Jurkat, Clone E6-1 (cell line): ENCODE data around the gene CNOT4.
"Not testable (repeated sequence)": the region's sequence is repeated elsewhere in the genome, so short reads cannot be mapped to it uniquely, and the experiment has no call there.

Source experiments
- DNase-seq: peaks from one replicate; pipeline ENCODE4 v3.0.0-alpha.2; 2011; ENCODE audit warnings: low read depth, low spot score
- H3K4me3 ChIP-seq: 2 replicates; pipeline ENCODE4 v1.5.1; 2011; ENCODE audit warnings: mild to moderate bottlenecking, low read length, control low read depth, moderate library complexity

The CNOT4 gene

DNA sequence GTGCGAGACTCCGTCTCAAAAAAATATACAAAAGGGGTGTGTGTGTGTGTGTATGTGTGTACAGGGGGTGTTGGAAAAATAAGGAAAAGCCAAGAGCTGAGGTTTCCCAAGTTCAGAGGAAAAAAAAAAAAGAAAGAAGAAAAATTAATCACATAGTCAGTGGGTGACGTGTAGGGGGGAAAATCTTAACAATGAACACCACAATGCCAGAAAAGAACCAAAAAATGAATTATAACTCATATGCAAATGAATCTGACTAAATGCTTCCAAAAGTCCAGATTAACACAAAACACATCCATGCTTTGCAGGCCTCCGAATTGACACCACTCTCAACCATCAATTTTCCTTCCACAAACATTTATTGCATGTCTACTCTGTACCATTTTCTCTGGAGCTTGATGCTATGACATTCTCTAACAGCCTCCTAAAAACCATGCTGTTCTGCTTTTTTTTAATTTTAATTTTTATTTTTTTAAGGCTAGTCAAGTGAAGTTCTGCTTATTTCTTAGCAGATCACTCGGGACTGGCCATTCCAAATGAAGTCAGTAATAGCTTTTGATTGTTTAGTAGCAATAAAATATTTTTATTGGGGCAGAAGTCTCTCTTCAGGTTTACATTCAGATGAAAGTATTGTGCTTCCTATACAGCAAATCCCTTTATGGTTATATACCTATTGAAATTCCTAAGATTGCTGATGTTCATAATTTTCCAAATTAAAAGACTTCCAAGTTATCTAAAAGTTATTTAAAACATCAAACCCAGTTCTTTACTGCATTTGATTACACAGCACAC, 133.8 kb downstream of the CNOT4 start:
- H3K4me3 ChIP-seq, result no peak overlapping the region
- DNase-seq, result no peak

DNA sequence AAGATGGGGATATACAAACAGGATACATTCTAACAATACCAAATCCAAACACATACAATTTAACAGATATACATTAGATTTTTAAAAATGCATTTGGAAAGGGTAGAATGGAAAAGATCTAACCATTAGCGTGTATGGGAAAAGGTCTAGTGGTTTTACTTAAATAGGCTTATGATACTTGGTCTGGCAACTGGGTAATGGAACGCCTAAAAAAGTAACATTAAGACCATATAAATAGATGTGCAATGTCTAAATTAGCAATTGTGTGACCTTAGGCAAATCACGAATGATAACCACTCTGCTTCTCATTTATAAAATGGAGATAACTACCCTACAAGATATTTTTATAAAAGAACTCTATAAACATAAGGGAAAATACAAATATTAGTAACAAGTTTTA, 135.2 kb downstream of the CNOT4 start:
- H3K4me3 ChIP-seq, result no peak overlapping the region
- no peak for DNase-seq

- no peak overlapping the region for H3K4me3 ChIP-seq
- DNase-seq, result no peak
Observed at GRCh38 chr7:135372222-135372621, 137.7 kb downstream of the CNOT4 start.

DNA sequence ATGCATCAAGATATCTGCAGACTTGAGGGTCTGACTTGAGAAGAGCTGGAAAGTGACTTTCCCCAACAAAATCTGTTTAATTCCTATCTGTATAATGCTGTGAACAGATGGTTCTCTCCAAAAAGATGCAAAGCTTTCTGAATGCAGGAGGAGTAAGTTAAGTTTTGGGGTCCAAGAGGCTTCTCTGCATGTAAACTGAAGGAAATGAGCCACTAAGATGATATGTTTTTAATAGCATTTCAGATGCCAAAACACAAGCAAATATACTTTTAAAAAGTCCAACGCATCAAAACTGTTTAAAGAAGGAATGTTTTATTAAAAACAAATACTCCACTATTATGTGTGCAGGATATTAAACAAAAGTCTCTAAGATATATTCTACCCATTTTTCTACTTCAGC, 139.2 kb downstream of the CNOT4 start:
- H3K4me3 ChIP-seq, result no peak overlapping the region
- DNase-seq, result no peak

- no peak overlapping the region for H3K4me3 ChIP-seq
- no peak for DNase-seq
Observed at GRCh38 chr7:135369405-135369804, 140.5 kb downstream of the CNOT4 start.

GRCh38 chr7:135368416-135369186, 141.3 kb downstream of the CNOT4 start:
- no peak for DNase-seq
- no peak overlapping the region for H3K4me3 ChIP-seq

- DNase-seq, result no peak
Observed at GRCh38 chr7:135366843-135367508, 142.9 kb downstream of the CNOT4 start.

GRCh38 chr7:135365721-135366120, 144.2 kb downstream of the CNOT4 start:
- DNase-seq, result no peak
- no peak overlapping the region for H3K4me3 ChIP-seq

More at GRCh38 chr7:135366843-135367508, 142.9 kb downstream of the CNOT4 start:
- H3K4me3 ChIP-seq, result no peak overlapping the region

GRCh38 chr7:135364206-135364605, 145.7 kb downstream of the CNOT4 start:
- no peak overlapping the region for H3K4me3 ChIP-seq
- no peak for DNase-seq

DNA sequence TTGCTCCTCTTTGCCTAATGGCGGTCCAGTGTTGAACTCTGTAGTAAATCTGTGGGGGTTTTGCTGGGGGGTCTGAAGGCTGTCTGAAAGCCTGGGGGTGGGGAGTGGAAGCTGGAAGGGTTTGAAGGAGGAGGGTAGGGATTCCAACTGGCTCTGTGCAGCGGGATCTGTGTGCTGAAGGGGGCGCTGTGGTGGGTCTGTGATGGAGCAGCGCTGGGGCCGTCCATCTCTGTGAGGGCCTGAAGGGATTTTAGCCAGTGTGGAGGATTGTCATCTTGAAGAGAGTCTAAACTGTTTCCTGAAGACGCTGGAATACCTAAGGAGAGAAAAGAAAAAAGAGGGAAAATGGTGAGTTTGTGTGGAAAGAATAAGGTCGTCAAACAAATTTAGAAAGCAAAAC, 147.0 kb downstream of the CNOT4 start:
- H3K4me3 ChIP-seq, result no peak overlapping the region
- DNase-seq, result no peak

- no peak overlapping the region for H3K4me3 ChIP-seq
- no peak for DNase-seq
Observed at GRCh38 chr7:135361788-135362187, 148.1 kb downstream of the CNOT4 start.

GRCh38 chr7:135359615-135360014, 150.3 kb downstream of the CNOT4 start:
- no peak overlapping the region for H3K4me3 ChIP-seq
- no peak for DNase-seq

DNA sequence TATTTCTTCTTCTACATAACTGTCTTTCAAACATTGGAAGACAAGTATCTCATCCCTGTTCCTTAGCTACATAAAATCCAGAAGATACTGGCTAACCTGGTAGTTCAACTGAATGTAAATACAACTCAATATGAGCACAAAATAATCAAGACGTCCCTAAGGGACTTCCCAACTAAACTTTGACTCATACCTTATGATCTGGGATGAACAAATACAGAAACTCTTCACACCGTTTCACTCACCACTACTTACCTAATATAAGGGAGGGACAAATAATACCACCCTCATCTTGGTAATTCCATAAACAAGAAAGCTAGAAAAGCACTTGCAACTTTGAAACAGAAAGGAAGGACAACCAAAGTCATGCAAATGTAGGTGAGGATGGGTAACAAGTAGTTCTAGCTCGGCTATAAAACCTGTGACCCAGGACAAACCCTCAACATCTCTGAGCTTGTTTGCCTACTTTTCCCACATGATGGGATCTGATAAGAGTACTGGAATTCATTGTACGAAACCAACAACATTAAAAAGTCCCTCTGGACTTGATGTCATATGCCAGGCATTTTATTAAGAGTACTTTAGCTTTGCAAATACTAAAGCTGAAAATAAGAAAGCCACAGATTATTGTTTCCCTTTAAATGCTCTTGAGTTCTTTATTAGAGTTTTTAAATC, 154.4 kb downstream of the CNOT4 start:
- no peak overlapping the region for H3K4me3 ChIP-seq
- DNase-seq, result no peak

GRCh38 chr7:135353832-135354231, 156.1 kb downstream of the CNOT4 start:
- no peak overlapping the region for H3K4me3 ChIP-seq
- no peak for DNase-seq

- H3K4me3 ChIP-seq, result no peak overlapping the region
- DNase-seq, result no peak
Observed at GRCh38 chr7:135352285-135352684, 157.6 kb downstream of the CNOT4 start.

- DNase-seq, H3K4me3 ChIP-seq: not testable (repeated sequence)
Observed at GRCh38 chr7:135351070-135351469, 158.8 kb downstream of the CNOT4 start.

DNA sequence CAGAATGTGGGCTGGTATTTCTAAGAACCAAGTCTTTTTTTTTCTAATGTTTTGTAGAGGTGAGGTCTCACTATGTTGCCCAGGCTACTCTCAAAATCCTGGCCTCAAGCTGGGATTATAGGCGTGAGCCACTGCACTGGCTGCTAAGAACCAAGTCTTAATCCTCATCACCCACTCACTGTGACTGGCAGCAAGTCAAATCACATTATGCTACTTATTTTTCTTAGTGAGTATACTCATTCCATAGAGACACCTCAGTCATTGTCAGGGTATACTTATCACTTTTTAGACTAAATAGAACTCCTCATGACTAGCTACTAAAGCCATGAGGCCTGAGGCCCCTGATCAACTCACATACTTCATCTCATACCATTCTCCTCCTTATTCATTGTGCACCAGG, 160.2 kb downstream of the CNOT4 start:
- H3K4me3 ChIP-seq, result no peak overlapping the region
- no peak for DNase-seq

DNA sequence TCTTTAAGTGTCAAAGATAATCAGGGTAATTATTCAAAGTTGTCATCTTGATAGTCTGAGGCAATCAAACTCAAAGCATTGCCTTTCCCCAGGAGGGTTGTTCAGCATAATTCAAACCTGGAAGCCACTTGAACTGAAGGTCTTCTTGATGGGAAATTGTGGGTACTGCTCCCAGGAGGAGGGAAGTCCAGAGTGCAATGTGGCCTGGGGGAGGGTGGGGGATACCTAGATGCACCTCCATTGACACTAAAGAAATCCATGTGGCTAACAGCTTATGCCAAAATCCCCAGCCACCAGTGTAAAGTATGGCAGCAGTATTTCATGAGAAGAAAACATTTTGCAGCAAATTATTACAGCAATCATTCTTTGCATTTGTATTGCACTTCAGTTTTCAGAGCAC, 161.4 kb downstream of the CNOT4 start:
- H3K4me3 ChIP-seq, result no peak overlapping the region
- no peak for DNase-seq

DNA sequence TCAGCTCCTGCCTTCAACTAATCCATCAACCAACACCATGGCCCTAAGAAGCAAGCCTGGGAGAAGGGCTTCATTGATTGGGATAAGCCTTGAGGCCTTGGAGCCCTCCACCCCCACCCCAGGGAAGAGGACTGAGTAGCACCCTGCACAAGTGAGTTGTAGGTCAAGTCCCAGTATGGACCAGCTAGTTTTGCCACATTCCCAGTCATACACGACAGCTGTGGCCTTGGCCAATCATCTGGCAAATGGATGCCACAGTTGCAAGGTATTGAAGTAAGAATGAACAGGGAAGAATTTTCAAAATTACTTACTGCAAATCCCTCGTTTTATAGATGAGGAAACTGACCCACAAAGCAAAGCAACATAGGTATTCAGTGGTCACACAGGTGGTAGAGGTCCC, 166.5 kb downstream of the CNOT4 start:
- DNase-seq, result no peak
- no peak overlapping the region for H3K4me3 ChIP-seq

DNA sequence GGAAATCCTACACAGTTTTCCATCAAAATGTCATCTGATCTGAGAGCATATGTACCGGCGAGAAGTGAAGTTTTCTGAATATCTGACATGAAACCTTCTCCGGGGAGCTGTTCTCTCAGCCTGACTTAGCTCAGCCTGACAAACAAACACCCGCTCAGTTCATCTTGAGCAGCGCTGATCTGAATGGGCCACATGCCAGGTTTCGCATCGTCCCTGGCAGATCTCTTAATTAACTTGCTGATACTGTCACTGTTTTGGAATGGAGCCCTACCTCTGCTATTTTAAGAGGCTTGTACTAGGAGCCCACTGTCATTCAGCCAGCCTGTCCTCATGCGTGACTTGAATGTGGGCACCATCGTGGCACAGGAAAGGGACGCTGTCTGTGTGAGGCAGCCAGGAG, 167.0 kb downstream of the CNOT4 start:
- no peak for DNase-seq
- no peak overlapping the region for H3K4me3 ChIP-seq
